ENCODE results near the gene CLSTN2.

- no peak for TF ChIP-seq CTCF (IDR thresholded peaks at IDR 0.05; ENCODE audit: low read depth, low read length, poor library complexity, severe bottlenecking)
- no peak for TF ChIP-seq EZH2phosphoT487 (IDR thresholded peaks at IDR 0.05; ENCODE audit: borderline replicate concordance, low read length)
Measured at GRCh38 chr3:140448001-140448400, 513.0 kb downstream of the CLSTN2 start.

Data from DOHH2 (cell line).